SK-N-SH treated with all-trans-retinoic acid at 6 μM for 48 hours (cell line): Measurements from ENCODE around the gene ANKRD55.

Experiments
- ARNTL ChIP-seq: fragments of 450-650 bp; formaldehyde crosslinking; IDR thresholded peaks from 2 replicates; pipeline ENCODE4 v1.5.0; 2020; ENCODE audit warnings: low read depth, mild to moderate bottlenecking, moderate library complexity, borderline replicate concordance
- CREB5 ChIP-seq: fragments of 250-450 bp; sonication (Bioruptor Pico); IDR thresholded peaks from 2 replicates; pipeline ENCODE4 v1.5.1; 2020; ENCODE audit warnings: low read depth, mild to moderate bottlenecking, moderate library complexity
- OSR1 ChIP-seq: fragments of 250-450 bp; sonication (Bioruptor Pico); IDR thresholded peaks from 2 replicates; pipeline ENCODE4 v1.8.0; 2022; ENCODE audit warnings: moderate library complexity, mild to moderate bottlenecking, inconsistent platforms
- PATZ1 ChIP-seq: fragments of 250-450 bp; sonication (Bioruptor Pico); IDR thresholded peaks from 2 replicates; pipeline ENCODE4 v1.8.0; 2020; ENCODE audit warnings: mild to moderate bottlenecking, moderate library complexity, borderline replicate concordance
- RARB ChIP-seq: fragments of 250-450 bp; sonication (Bioruptor Pico); IDR thresholded peaks from 2 replicates; pipeline ENCODE4 v1.8.0; 2021; ENCODE audit warnings: mild to moderate bottlenecking, moderate library complexity
- TCF4 ChIP-seq: fragments of 250-450 bp; sonication (Bioruptor Pico); IDR thresholded peaks from 2 replicates; pipeline ENCODE4 v1.8.0; 2021; ENCODE audit warnings: mild to moderate bottlenecking, moderate library complexity, borderline replicate concordance
- ZNF70 ChIP-seq: fragments of 450-650 bp; formaldehyde crosslinking; IDR thresholded peaks from 2 replicates; pipeline ENCODE4 v1.5.0; 2020; ENCODE audit warnings: mild to moderate bottlenecking, moderate library complexity

- TF ChIP-seq RARB (CRISPR knock-in tag) (no peak), ZNF70 (no peak), TCF4 (no peak), PATZ1 (no peak), OSR1 (CRISPR knock-in tag) (no peak), ARNTL (CRISPR knock-in tag) (no peak), CREB5 (no peak)
These were observed 178.5 kb downstream of the ANKRD55 start for GRCh38 chr5:56054666-56055065.
